ENCODE measurements around the gene MLF2.

MLF2 gene

GRCh38 chr12:6782850-6783566, 30.1 kb upstream of the MLF2 start:
- peak overlapping the region in 1 of 2 donors; percentile 73 for H3K27ac Mint-ChIP-seq
- DNase-seq: no peak
- H3K4me3 Mint-ChIP-seq: peak overlapping the region; percentile 35 to 52
- ATAC-seq: no peak
- H3K27me3 Mint-ChIP-seq: peaks cover 2% of the 10 kb centered on the region
- H3K9me3 Mint-ChIP-seq: no peaks in the 10 kb centered on the region
- peaks cover 71% of the 10 kb centered on the region for H3K4me1 Mint-ChIP-seq

GRCh38 chr12:6782119-6782518, 29.2 kb upstream of the MLF2 start:
- ATAC-seq (no peak), DNase-seq (no peak)
- Mint-ChIP-seq H3K4me1 (peaks cover 80% of the 10 kb centered on the region), H3K4me3 (peak overlapping the region in 1 of 2 donors; percentile 52), H3K27ac (peak overlapping the region in 1 of 2 donors; percentile 69), H3K9me3 (no peaks in the 10 kb centered on the region), H3K27me3 (peaks cover 11% of the 10 kb centered on the region)

DNA sequence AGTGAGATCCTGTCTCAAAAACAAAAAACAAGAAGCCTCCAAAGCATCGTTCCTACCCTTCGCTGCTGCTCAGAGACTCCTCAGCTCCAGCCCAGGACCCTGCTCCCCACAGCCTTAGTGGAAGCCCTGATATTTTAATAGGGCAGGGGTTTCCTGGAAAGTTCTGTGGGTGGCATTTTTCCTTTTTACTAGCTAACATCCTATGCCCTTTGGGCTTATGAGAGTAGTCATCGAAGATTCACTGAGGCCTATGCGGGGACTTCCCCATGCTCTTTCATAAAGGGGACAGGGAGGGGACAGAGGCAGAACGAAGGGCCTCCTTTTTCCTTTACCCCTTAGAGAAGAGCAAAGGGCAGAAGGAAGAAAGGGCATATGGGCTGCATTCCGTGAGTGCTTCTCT, 27.6 kb upstream of the MLF2 start:
- Mint-ChIP-seq H3K27me3 (peaks cover 12% of the 10 kb centered on the region), H3K4me1 (peaks cover 84% of the 10 kb centered on the region), H3K4me3 (peak overlapping the region; percentile 78 to 87), H3K9me3 (no peaks in the 10 kb centered on the region), H3K27ac (peak overlapping the region in 1 of 2 donors; percentile 6)
- peak in 1 of 2 donors; percentile 56 for DNase-seq
- ATAC-seq: peak; percentile 69

DNA sequence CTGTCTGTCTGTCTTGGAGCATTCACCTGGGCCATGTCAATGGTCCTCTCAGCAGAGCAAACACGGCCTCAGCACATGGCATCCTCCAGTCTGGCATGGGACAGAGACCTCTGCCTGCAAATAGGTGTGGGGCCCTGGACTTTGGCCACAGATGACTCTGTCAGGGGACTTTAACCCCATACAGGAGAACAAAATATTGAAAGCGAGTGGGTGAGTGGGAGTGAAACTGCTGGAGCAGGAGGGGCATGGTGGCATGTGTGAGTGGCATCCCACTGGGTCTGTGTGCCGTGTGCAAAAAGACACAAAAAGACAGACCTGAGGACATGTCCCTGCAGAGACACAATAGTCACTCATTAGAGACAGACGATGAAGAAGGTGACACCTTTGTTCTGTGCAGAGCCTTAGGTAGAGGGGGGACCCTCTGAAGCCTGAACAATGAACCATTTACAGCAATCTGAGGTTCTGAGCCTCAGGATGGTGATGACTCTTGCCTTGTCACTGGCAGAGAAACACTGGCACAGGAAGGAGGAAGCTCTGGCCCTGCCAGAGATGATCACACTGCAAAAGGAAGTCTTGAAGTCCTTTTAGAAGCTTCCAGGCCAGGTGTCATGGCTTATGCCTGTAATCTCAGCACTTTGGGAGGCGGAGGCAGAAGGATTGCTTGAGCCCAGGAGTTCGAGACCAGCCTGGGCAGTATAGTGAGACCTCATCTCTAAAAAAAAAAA, 26.9 kb upstream of the MLF2 start:
- no peaks in the 10 kb centered on the region for H3K9me3 Mint-ChIP-seq
- peaks cover 12% of the 10 kb centered on the region for H3K27me3 Mint-ChIP-seq
- DNase-seq (no peak), ATAC-seq (peak; percentile 42)
- H3K4me1 Mint-ChIP-seq: peaks cover 91% of the 10 kb centered on the region
- peak overlapping the region in 1 of 2 donors; percentile 83 for H3K27ac Mint-ChIP-seq
- peak overlapping the region; percentile 78 to 87 for H3K4me3 Mint-ChIP-seq

GRCh38 chr12:6778574-6779550, 25.9 kb upstream of the MLF2 start:
- H3K27me3 Mint-ChIP-seq: peaks cover 12% of the 10 kb centered on the region
- peaks cover 92% of the 10 kb centered on the region for H3K4me1 Mint-ChIP-seq
- DNase-seq (peak; percentile 83 to 90), ATAC-seq (peak; percentile 63)
- no peaks in the 10 kb centered on the region for H3K9me3 Mint-ChIP-seq
- peak overlapping the region; percentile 78 to 87 for H3K4me3 Mint-ChIP-seq
- peak overlapping the region; percentile 57 to 87 for H3K27ac Mint-ChIP-seq

DNA sequence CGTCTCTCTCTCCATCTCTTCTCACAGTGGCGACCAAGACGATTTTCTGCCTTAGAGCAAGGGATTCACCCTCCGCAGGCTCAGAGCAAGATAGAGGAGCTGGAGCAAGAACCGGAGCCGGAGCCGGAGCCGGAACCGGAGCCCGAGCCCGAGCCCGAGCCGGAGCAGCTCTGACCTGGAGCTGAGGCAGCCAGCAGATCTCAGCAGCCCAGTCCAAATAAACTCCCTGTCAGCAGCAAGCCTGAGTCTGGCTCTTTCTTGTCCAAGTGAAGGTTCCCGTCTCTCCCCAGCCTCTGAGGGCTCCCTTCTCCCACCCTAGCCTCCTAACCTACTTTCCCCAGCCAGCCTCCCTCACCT, 25.3 kb upstream of the MLF2 start:
- Mint-ChIP-seq H3K27ac (peak overlapping the region in 1 of 2 donors; percentile 44), H3K9me3 (no peaks in the 10 kb centered on the region), H3K27me3 (peaks cover 12% of the 10 kb centered on the region), H3K4me3 (peak overlapping the region; percentile 78 to 87), H3K4me1 (peaks cover 88% of the 10 kb centered on the region)
- DNase-seq (no peak), ATAC-seq (no peak)

- peaks cover 86% of the 10 kb centered on the region for H3K4me1 Mint-ChIP-seq
- ATAC-seq: no peak
- H3K27me3 Mint-ChIP-seq: peaks cover 12% of the 10 kb centered on the region
- H3K27ac Mint-ChIP-seq: no peak overlapping the region
- H3K9me3 Mint-ChIP-seq: no peaks in the 10 kb centered on the region
- DNase-seq: no peak
- H3K4me3 Mint-ChIP-seq: peak overlapping the region; percentile 78 to 87
Measured at GRCh38 chr12:6777386-6777785, 24.4 kb upstream of the MLF2 start.

- H3K4me1 Mint-ChIP-seq: peaks cover 93% of the 10 kb centered on the region
- H3K27ac Mint-ChIP-seq: peak overlapping the region in 1 of 2 donors; percentile 80
- ATAC-seq (peak; percentile 3), DNase-seq (no peak)
- H3K27me3 Mint-ChIP-seq: peaks cover 16% of the 10 kb centered on the region
- peak overlapping the region; percentile 87 to 92 for H3K4me3 Mint-ChIP-seq
- H3K9me3 Mint-ChIP-seq: no peaks in the 10 kb centered on the region
Measured at GRCh38 chr12:6775185-6776174, 22.5 kb upstream of the MLF2 start.

DNA sequence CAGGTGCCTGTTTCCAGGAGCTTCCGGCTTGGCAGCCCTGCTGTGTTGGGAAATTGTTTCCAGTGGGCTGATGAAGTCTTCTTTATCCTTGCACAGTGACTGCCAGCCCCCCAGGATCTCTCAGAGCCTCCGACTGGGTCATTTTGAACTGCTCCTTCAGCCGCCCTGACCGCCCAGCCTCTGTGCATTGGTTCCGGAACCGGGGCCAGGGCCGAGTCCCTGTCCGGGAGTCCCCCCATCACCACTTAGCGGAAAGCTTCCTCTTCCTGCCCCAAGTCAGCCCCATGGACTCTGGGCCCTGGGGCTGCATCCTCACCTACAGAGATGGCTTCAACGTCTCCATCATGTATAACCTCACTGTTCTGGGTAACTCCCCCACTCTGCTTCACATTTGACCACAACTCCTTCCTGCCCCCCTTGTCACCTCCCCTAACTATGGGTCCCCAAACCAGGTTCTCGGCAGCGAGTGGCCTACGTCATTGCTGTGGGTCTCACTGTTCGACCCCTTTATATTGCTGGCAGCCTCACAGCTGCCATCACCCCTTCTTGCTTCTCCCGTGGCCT, 21.6 kb upstream of the MLF2 start:
- ATAC-seq (peak; percentile 82), DNase-seq (peak in 1 of 2 donors; percentile 81)
- Mint-ChIP-seq H3K27ac (peak overlapping the region; percentile 80 to 95), H3K9me3 (no peaks in the 10 kb centered on the region), H3K4me3 (peak overlapping the region; percentile 87 to 92), H3K4me1 (peaks cover 93% of the 10 kb centered on the region), H3K27me3 (peaks cover 25% of the 10 kb centered on the region)

- ATAC-seq: peak; percentile 31
- Mint-ChIP-seq H3K27me3 (peaks cover 33% of the 10 kb centered on the region), H3K27ac (peak overlapping the region; percentile 93 to 95), H3K4me3 (peak overlapping the region; percentile 87 to 92), H3K4me1 (peaks cover 93% of the 10 kb centered on the region), H3K9me3 (no peaks in the 10 kb centered on the region)
- DNase-seq: peak; percentile 54 to 80
Measured at GRCh38 chr12:6773590-6774351, 20.8 kb upstream of the MLF2 start.

GRCh38 chr12:6772726-6773589, 20.0 kb upstream of the MLF2 start:
- H3K27me3 Mint-ChIP-seq: peaks cover 38% of the 10 kb centered on the region
- no peaks in the 10 kb centered on the region for H3K9me3 Mint-ChIP-seq
- peak overlapping the region; percentile 87 to 92 for H3K4me3 Mint-ChIP-seq
- no peak for ATAC-seq
- H3K27ac Mint-ChIP-seq: peak overlapping the region; percentile 89 to 93
- peaks cover 93% of the 10 kb centered on the region for H3K4me1 Mint-ChIP-seq
- no peak for DNase-seq

- DNase-seq: peak in 1 of 2 donors; percentile 63
- Mint-ChIP-seq H3K9me3 (no peaks in the 10 kb centered on the region), H3K27me3 (peaks cover 38% of the 10 kb centered on the region), H3K27ac (peak within 1 kb of the TSS; percentile 89 to 93), H3K4me1 (peaks cover 93% of the 10 kb centered on the region), H3K4me3 (peak within 1 kb of the TSS; percentile 87 to 92)
- ATAC-seq: peak; percentile 29
Measured at GRCh38 chr12:6772331-6772695, 19.4 kb upstream of the MLF2 start, which contains the start of gene LAG3. LAG3 (plus strand) TSS chr12:6772520; CDS start chr12:6772853, 333 bp downstream.

Data from stimulated activated naive CD8-positive, alpha-beta T cell treated with anti-CD3 and anti-CD28 coated beads, Interleukin-15, amount 100 ng/mL, for 72 hours (primary cell).